ENCODE measurements around the gene CLPTM1.

DNA sequence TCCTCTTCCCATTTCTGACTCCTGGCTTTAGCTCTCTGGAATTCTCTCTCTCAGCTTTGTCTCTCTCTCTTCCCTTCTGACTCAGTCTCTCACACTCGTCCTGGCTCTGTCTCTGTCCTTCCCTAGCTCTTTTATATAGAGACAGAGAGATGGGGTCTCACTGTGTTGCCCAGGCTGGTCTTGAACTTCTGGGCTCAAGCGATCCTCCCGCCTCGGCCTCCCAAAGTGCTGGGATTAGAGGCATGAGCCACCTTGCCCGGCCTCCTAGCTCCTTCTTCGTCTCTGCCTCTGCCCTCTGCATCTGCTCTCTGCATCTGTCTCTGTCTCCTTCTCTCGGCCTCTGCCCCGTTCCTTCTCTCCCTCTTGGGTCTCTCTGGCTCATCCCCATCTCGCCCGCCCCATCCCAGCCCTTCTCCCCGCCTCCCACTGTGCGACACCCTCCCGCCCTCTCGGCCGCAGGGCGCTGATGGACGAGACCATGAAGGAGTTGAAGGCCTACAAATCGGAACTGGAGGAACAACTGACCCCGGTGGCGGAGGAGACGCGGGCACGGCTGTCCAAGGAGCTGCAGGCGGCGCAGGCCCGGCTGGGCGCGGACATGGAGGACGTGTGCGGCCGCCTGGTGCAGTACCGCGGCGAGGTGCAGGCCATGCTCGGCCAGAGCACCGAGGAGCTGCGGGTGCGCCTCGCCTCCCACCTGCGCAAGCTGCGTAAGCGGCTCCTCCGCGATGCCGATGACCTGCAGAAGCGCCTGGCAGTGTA, 46.9 kb upstream of the CLPTM1 start:
- no peak for TF ChIP-seq CTCF (IDR thresholded peaks at IDR 0.05; ENCODE audit: low read depth, low read length, poor library complexity, severe bottlenecking)
- TF ChIP-seq EZH2phosphoT487 (IDR thresholded peaks at IDR 0.05; ENCODE audit: borderline replicate concordance, low read length) = no peak
